ENCODE data around the gene C1QTNF7.
A peak's percentile ranks its signal among the peaks of the same experiment; 100 is the strongest.

C1QTNF7 gene

GRCh38 chr4:15434676-15435075 is 6.8 kb downstream of the C1QTNF7 start:
- TF ChIP-seq, protein P1, sequence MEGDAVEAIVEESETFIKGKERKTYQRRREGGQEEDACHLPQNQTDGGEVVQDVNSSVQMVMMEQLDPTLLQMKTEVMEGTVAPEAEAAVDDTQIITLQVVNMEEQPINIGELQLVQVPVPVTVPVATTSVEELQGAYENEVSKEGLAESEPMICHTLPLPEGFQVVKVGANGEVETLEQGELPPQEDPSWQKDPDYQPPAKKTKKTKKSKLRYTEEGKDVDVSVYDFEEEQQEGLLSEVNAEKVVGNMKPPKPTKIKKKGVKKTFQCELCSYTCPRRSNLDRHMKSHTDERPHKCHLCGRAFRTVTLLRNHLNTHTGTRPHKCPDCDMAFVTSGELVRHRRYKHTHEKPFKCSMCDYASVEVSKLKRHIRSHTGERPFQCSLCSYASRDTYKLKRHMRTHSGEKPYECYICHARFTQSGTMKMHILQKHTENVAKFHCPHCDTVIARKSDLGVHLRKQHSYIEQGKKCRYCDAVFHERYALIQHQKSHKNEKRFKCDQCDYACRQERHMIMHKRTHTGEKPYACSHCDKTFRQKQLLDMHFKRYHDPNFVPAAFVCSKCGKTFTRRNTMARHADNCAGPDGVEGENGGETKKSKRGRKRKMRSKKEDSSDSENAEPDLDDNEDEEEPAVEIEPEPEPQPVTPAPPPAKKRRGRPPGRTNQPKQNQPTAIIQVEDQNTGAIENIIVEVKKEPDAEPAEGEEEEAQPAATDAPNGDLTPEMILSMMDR (conservative IDR thresholded peaks at IDR 0.05; ENCODE audit: control insufficient read depth, insufficient read depth, low read depth, low read length), result no peak
- DNase-seq (ENCODE audit: low read depth), result no peak
- H3K4me3 ChIP-seq (ENCODE audit: control insufficient read depth, low read depth, low read length), result no peak overlapping the region

DNA sequence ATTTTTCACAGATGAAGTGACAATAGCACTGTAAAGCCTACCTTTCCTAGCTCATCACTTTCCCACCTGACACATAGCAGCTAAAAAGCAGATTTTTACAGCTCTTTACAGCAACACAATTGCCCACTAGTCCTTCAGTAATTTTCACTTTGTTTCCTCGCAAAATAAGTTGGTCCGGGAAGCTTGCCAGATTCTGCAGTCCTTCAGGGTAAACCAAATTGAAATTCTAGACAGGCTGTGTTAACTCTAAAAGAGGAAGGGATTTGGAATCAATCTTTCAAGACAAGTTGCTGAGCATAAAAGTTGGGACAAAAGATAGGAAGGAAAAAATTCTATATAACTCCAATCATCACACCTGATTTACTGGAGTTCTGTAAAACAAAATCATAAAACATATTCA is 8.7 kb downstream of the C1QTNF7 start:
- TF ChIP-seq, protein P1 (conservative IDR thresholded peaks at IDR 0.05; ENCODE audit: control insufficient read depth, insufficient read depth, low read depth, low read length), result no peak
- H3K4me3 ChIP-seq (ENCODE audit: control insufficient read depth, low read depth, low read length), result no peak overlapping the region
- peak; percentile 32 for DNase-seq (ENCODE audit: low read depth)

DNA sequence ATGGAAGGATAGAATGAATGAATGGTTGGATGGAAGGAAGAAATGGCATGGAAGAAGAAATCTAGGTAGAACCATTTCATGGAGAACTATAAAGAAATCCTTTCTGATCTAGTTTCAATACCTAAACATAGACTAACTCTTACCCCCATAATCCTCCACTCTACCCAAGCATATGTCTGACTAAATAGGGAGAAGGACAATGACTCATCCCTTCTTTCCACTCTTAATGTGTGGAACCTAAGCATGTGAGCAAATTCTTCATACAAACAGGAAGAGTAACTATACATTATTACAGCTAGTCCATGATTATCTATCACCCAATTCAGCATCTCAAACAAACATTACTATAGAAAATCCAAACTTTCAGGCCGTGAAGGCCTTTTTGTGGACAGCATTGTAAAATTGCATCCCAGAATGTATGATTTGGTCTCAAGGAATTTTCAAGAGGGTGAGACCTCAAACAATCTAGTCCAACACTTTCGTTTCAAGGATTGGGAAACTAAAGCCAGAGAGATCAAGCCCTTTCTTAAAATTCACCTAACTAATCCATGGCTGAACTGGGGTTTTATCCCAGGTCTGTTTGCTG is 11.2 kb downstream of the C1QTNF7 start:
- TF ChIP-seq, protein P1 (conservative IDR thresholded peaks at IDR 0.05; ENCODE audit: control insufficient read depth, insufficient read depth, low read depth, low read length), result no peak
- DNase-seq (ENCODE audit: low read depth), result peak; percentile 63
- H3K4me3 ChIP-seq (ENCODE audit: control insufficient read depth, low read depth, low read length), result no peak overlapping the region

- H3K4me3 ChIP-seq (ENCODE audit: control insufficient read depth, low read depth, low read length), result no peak overlapping the region
- DNase-seq (ENCODE audit: low read depth), result no peak
- TF ChIP-seq, protein P1 (conservative IDR thresholded peaks at IDR 0.05; ENCODE audit: control insufficient read depth, insufficient read depth, low read depth, low read length), result no peak
Observed at GRCh38 chr4:15443371-15444160, 15.7 kb downstream of the C1QTNF7 start.

GRCh38 chr4:15444276-15444675 is 16.4 kb downstream of the C1QTNF7 start:
- DNase-seq (ENCODE audit: low read depth), result no peak
- TF ChIP-seq, protein P1 (conservative IDR thresholded peaks at IDR 0.05; ENCODE audit: control insufficient read depth, insufficient read depth, low read depth, low read length), result no peak
- H3K4me3 ChIP-seq (ENCODE audit: control insufficient read depth, low read depth, low read length), result no peak overlapping the region

DNA sequence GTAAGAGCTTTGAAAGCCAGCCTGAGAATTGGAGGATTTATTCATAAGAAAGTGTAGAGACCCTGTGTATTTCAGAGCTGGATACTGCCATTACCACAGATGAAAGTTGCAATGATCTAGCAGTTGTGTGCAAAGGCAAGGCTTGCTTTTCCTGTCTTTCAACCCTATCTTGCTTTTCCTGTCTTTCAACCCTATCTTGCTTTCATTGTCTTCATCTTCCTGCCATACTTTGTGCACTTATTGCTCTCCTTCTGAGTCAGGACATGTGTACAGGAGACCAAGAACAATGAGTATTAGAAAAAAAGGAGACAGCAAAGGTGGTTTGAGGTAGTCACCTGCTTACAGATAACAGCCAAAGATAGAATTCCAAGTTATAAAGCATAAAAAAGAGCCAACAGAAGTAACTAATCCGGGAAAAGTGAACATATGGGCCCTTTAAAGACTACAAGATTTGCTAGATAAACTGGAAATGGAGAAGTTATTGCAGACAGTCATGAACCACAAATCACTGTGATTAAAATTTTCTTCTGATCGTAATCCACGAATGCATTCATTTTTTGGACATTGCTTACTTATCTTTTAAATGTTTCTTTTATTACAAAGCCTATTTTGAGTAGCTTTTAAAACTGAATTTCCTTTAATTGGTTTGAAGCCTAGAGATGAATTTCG is 17.2 kb downstream of the C1QTNF7 start:
- H3K4me3 ChIP-seq (ENCODE audit: control insufficient read depth, low read depth, low read length), result no peak overlapping the region
- DNase-seq (ENCODE audit: low read depth), result no peak
- TF ChIP-seq, protein P1 (conservative IDR thresholded peaks at IDR 0.05; ENCODE audit: control insufficient read depth, insufficient read depth, low read depth, low read length), result no peak

Data from fibroblast of mammary gland (primary cell).